Activated CD4-positive, CD25-positive, alpha-beta regulatory T cell (primary cell): ENCODE measurements around the gene SART1.
"Not testable (repeated sequence)": the region's sequence is repeated elsewhere in the genome, so short reads cannot be mapped to it uniquely, and the experiment has no call there.

Experiments used
- DNase-seq, 4 experiments: peaks; one replicate each; lab custom pipeline; 2025; lab: John Stamatoyannopoulos, UW

SART1 gene

GRCh38 chr11:65988791-65989592, 27.5 kb downstream of the SART1 start:
- peak; percentile 75 to 86 (median 84) for DNase-seq

GRCh38 chr11:65992056-65992455, 30.5 kb downstream of the SART1 start:
- DNase-seq, result no peak

GRCh38 chr11:65997286-65997685, 35.8 kb downstream of the SART1 start:
- DNase-seq, result no peak

GRCh38 chr11:66001942-66002647, 40.6 kb downstream of the SART1 start, which contains the start of the genes BANF1 and EIF1AD:
BANF1 (plus strand) TSS chr11:66002503; CDS start chr11:66003251, 748 bp downstream.
EIF1AD (minus strand) TSS chr11:66002157; CDS start chr11:66000389, 1,768 bp downstream.
- peak; percentile 87 to 89 (median 88) for DNase-seq

- peak in 1 of 4 experiments; percentile 71 for DNase-seq
Observed at GRCh38 chr11:66002648-66003225, 41.2 kb downstream of the SART1 start.

GRCh38 chr11:66003291-66003690, 41.8 kb downstream of the SART1 start:
- DNase-seq, result no peak

- no peak for DNase-seq
Observed at GRCh38 chr11:66004186-66004585, 42.7 kb downstream of the SART1 start.

- DNase-seq, result no peak
Observed at GRCh38 chr11:66006134-66006890, 44.8 kb downstream of the SART1 start.

- DNase-seq, result no peak
Observed at GRCh38 chr11:66006891-66007176, 45.3 kb downstream of the SART1 start.

- no peak for DNase-seq
Observed at GRCh38 chr11:66007201-66007634, 45.7 kb downstream of the SART1 start.

GRCh38 chr11:66008095-66008467, 46.5 kb downstream of the SART1 start:
- DNase-seq, result no peak

- no peak for DNase-seq
Observed at GRCh38 chr11:66008468-66009101, 47.1 kb downstream of the SART1 start.

GRCh38 chr11:66010036-66010435, 48.5 kb downstream of the SART1 start:
- not testable (repeated sequence) for DNase-seq

- no peak for DNase-seq
Observed at GRCh38 chr11:66011239-66011784, 49.8 kb downstream of the SART1 start.

- DNase-seq, result no peak
Observed at GRCh38 chr11:66011785-66012303, 50.3 kb downstream of the SART1 start, which contains the start of gene CST6. CST6 (plus strand) TSS chr11:66012008; CDS start chr11:66012045, 37 bp downstream.

- DNase-seq, result no peak
Observed at GRCh38 chr11:66012371-66012945, 50.9 kb downstream of the SART1 start.

GRCh38 chr11:66012946-66013761, 51.6 kb downstream of the SART1 start:
- no peak for DNase-seq

- DNase-seq, result no peak
Observed at GRCh38 chr11:66013762-66014100, 52.2 kb downstream of the SART1 start.

- DNase-seq, result no peak
Observed at GRCh38 chr11:66014804-66015453, 53.4 kb downstream of the SART1 start.
